Caco-2 (cell line): Measurements from ENCODE around the gene STUB1. TPM values are rescaled to one million over a fixed set of nuclear protein-coding genes. Genes with fewer than 3 reads are reported as not detected.
A peak's percentile ranks its signal among the peaks of the same experiment; 100 is the strongest.

Experiments used
- BruUV-seq: library from RNA; stranded (reverse); fragments of 400-500 nt; replicated peaks from 2 replicates; lab custom pipeline; 2021; lab: Mats Ljungman, UMichigan
- CTCF ChIA-PET: fragments of 300-600 bp; sonication (Branson Sonifier 250); formaldehyde crosslinking; loops from one replicate; lab custom pipeline; 2022; ENCODE audit warnings: antibody characterized with exemption; lab: Charles Lee
- POLR2A ChIA-PET: fragments of 300-600 bp; sonication (Branson Sonifier 250); formaldehyde crosslinking; loops from one replicate; lab custom pipeline; 2022; ENCODE audit warnings: antibody characterized with exemption; lab: Charles Lee
- DNase-seq, 2 experiments: peaks; one replicate each; pipeline versions ENCODE4 v3.0.0 to v3.0.0-alpha.2; 2020 to 2022
- H3K27me3 ChIP-seq: replicated peaks from 2 replicates; pipeline ENCODE4 v1.6.0; 2011; ENCODE audit warnings: low read length; ENCODE audit not compliant: control insufficient read depth, insufficient read depth
- H3K36me3 ChIP-seq: 2 replicates; pipeline ENCODE4 v1.5.1; 2011; ENCODE audit warnings: low read length; ENCODE audit not compliant: control insufficient read depth, insufficient read depth
- H3K4me1 ChIP-seq: fragments of 250-450 bp; sonication (Bioruptor Pico); 2 replicates; pipeline ENCODE4 v1.5.1; 2020; ENCODE audit warnings: mild to moderate bottlenecking
- H3K4me3 ChIP-seq: 2 replicates; pipeline ENCODE4 v1.5.1; 2011; ENCODE audit warnings: low read depth, mild to moderate bottlenecking, control low read depth, low read length
- H3K9me3 ChIP-seq: fragments of 250-450 bp; sonication (Bioruptor Pico); 2 replicates; pipeline ENCODE4 v1.5.1; 2020; ENCODE audit warnings: mild to moderate bottlenecking, moderate library complexity
- H3K27ac Mint-ChIP-seq: one replicate; pipeline ENCODE4 v1.8.0; 2022; ENCODE audit warnings: mixed read lengths; ENCODE audit not compliant: unreplicated experiment
- H3K27me3 Mint-ChIP-seq: one replicate; pipeline ENCODE4 v1.8.0; 2022; ENCODE audit warnings: mixed read lengths; ENCODE audit not compliant: insufficient read depth, unreplicated experiment
- H3K36me3 Mint-ChIP-seq: one replicate; pipeline ENCODE4 v1.8.0; 2022; ENCODE audit warnings: mild to moderate bottlenecking, mixed read lengths; ENCODE audit not compliant: insufficient read depth, unreplicated experiment
- H3K4me1 Mint-ChIP-seq: one replicate; pipeline ENCODE4 v1.8.0; 2022; ENCODE audit warnings: low read depth, mixed read lengths; ENCODE audit not compliant: unreplicated experiment
- H3K4me3 Mint-ChIP-seq: one replicate; pipeline ENCODE4 v1.8.0; 2022; ENCODE audit warnings: mild to moderate bottlenecking, moderate library complexity, mixed read lengths; ENCODE audit not compliant: unreplicated experiment
- H3K9me3 Mint-ChIP-seq: one replicate; pipeline ENCODE4 v1.8.0; 2022; ENCODE audit warnings: mixed read lengths; ENCODE audit not compliant: unreplicated experiment
- intact Hi-C: fragments of 100-400 bp; cut with micrococcal nuclease; formaldehyde crosslinking; loops from one replicate; pipeline ENCODE4 v1.10.0; 2022; ENCODE audit not compliant: unreplicated experiment
- total RNA-seq: library from RNA; stranded (reverse); gene quantifications from 2 replicates; pipeline ENCODE4 v1.2.3, GENCODE V29; 2022
- TF ChIP-seq, protein P1 (sequence below), 2 experiments: fragments of 200-600 bp in 1 of 2; IDR thresholded peaks; 1 replicate in 1 of 2; 2 replicates in 1 of 2; pipeline versions ENCODE4 v1.5.1 to v1.8.0; 2011 to 2022; ENCODE audit warnings: antibody characterized with exemption in 1 of 2, control low read depth in 1 of 2, inconsistent platforms in 1 of 2, low read depth in 1 of 2, low read length in 1 of 2, mild to moderate bottlenecking in 1 of 2, moderate library complexity in 1 of 2; ENCODE audit not compliant: insufficient read depth in 1 of 2, severe bottlenecking in 1 of 2, unreplicated experiment in 1 of 2

Gene STUB1
- total RNA-seq, 1 experiment from 2014 or later, result 77.8 TPM

GRCh38 chr16:640614-641013 lies 39.6 kb upstream of the STUB1 start:
- Histone ChIP-seq H3K27me3 (no peaks in the 10 kb centered on the region), H3K4me3 (peak overlapping the region; percentile 85), H3K4me1 (peaks cover 8% of the 10 kb centered on the region), H3K36me3 (no peaks in the 10 kb centered on the region), H3K9me3 (no peaks in the 10 kb centered on the region)
- ChIA-PET POLR2A (no interaction called here), CTCF (no interaction called here)
- Mint-ChIP-seq H3K27me3 (no peaks in the 10 kb centered on the region), H3K4me3 (peak overlapping the region; percentile 47), H3K9me3 (no peaks in the 10 kb centered on the region), H3K36me3 (peaks cover 24% of the 10 kb centered on the region), H3K27ac (no peak overlapping the region), H3K4me1 (no peaks in the 10 kb centered on the region)
- intact Hi-C loops, result no loop called here
- TF ChIP-seq, protein P1, sequence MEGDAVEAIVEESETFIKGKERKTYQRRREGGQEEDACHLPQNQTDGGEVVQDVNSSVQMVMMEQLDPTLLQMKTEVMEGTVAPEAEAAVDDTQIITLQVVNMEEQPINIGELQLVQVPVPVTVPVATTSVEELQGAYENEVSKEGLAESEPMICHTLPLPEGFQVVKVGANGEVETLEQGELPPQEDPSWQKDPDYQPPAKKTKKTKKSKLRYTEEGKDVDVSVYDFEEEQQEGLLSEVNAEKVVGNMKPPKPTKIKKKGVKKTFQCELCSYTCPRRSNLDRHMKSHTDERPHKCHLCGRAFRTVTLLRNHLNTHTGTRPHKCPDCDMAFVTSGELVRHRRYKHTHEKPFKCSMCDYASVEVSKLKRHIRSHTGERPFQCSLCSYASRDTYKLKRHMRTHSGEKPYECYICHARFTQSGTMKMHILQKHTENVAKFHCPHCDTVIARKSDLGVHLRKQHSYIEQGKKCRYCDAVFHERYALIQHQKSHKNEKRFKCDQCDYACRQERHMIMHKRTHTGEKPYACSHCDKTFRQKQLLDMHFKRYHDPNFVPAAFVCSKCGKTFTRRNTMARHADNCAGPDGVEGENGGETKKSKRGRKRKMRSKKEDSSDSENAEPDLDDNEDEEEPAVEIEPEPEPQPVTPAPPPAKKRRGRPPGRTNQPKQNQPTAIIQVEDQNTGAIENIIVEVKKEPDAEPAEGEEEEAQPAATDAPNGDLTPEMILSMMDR (IDR thresholded peaks at IDR 0.05; ENCODE audit: insufficient read depth in 1 of 2, low read depth in 1 of 2, low read length in 1 of 2, severe bottlenecking in 1 of 2, unreplicated experiment in 1 of 2), result no peak
- DNase-seq, result no peak
- BruUV-seq, result no TSS peak

DNA sequence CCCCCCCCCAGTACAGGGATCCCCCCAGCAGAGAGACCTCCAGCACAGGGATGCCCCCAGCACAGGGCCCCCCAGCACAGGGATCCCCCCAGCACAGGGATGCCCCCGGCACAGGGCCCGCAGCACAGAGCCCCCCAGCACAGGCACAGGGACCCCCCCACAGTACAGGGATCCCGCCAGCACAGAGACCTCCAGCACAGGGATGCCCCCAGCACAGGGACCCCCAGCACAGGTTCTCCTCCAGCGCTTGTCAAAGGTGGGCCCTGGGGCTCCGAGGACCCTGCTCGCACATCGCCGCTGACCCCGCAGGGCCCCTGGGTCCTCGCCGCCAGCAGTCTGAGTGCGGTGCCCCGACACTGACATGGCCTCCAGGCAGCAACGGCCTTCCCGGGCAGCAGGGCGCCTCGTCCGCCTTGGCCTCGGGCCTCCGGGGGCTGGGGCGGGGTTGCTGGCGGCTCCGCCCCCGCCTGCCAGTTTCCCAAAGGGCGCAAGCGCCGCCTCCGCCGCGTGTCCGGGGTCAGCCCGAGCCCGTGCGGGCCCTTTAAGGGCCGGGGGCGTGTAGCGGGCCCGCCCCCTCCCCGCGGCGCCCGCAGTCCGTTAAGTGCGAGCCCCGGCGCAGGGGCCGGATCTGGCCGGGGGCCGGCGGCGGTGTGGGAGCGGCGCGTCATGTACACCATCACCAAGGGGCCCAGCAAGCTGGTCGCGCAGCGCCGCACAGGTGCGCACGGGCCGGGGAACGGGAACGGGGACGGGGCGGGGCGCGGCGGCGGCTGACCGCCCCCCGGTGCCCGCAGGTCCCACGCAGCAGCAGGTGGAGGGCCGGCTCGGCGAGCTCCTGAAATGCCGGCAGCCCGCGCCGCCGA lies 38.7 kb upstream of the STUB1 start, which contains the start of gene MCRIP2:
TSS of gene MCRIP2 (plus strand) at position 503 of the 863 bp plus-strand sequence. CDS start at position 667, 164 bp downstream.
- peak; percentile 87 to 92 for DNase-seq
- TF ChIP-seq, protein P1 (IDR thresholded peaks at IDR 0.05; ENCODE audit: insufficient read depth in 1 of 2, low read depth in 1 of 2, low read length in 1 of 2, severe bottlenecking in 1 of 2, unreplicated experiment in 1 of 2), result no peak
- peaks cover 22% of the 10 kb centered on the region for H3K36me3 Mint-ChIP-seq
- no peaks in the 10 kb centered on the region for H3K27me3 ChIP-seq
- peak within 1 kb of the TSS; percentile 85 for H3K4me3 ChIP-seq
- intact Hi-C loops, result no loop called here
- no peak within 1 kb of the TSS for H3K27ac Mint-ChIP-seq
- no peaks in the 10 kb centered on the region for H3K27me3 Mint-ChIP-seq
- BruUV-seq, result no TSS peak
- no peaks in the 10 kb centered on the region for H3K4me1 Mint-ChIP-seq
- H3K9me3 ChIP-seq, result no peaks in the 10 kb centered on the region
- no peaks in the 10 kb centered on the region for H3K36me3 ChIP-seq
- CTCF ChIA-PET, result interaction anchor here (0.6 kb wide), 1 partner anchor 48 kb away, joined by 3 read pairs; no protein-coding TSS in a partner anchor
- POLR2A ChIA-PET, result no interaction called here
- peak within 1 kb of the TSS; percentile 75 for H3K4me3 Mint-ChIP-seq
- no peaks in the 10 kb centered on the region for H3K9me3 Mint-ChIP-seq
- H3K4me1 ChIP-seq, result peaks cover 8% of the 10 kb centered on the region

- intact Hi-C loops, result no loop called here
- H3K27me3 Mint-ChIP-seq, result no peaks in the 10 kb centered on the region
- ChIA-PET CTCF (no interaction called here), POLR2A (no interaction called here)
- peak overlapping the region; percentile 75 for H3K4me3 Mint-ChIP-seq
- no peak overlapping the region for H3K27ac Mint-ChIP-seq
- Histone ChIP-seq H3K4me1 (peaks cover 6% of the 10 kb centered on the region), H3K9me3 (no peaks in the 10 kb centered on the region), H3K27me3 (no peaks in the 10 kb centered on the region), H3K36me3 (no peaks in the 10 kb centered on the region), H3K4me3 (peak overlapping the region; percentile 85)
- no peaks in the 10 kb centered on the region for H3K9me3 Mint-ChIP-seq
- H3K36me3 Mint-ChIP-seq, result peaks cover 18% of the 10 kb centered on the region
- BruUV-seq, result TSS peak; percentile 27
- peak; percentile 72 to 77 for DNase-seq
- TF ChIP-seq, protein P1 (IDR thresholded peaks at IDR 0.05; ENCODE audit: insufficient read depth in 1 of 2, low read depth in 1 of 2, low read length in 1 of 2, severe bottlenecking in 1 of 2, unreplicated experiment in 1 of 2), result no peak
- H3K4me1 Mint-ChIP-seq, result no peaks in the 10 kb centered on the region
Measured at GRCh38 chr16:642189-643049, 37.8 kb upstream of the STUB1 start.
